Testis (tissue), 2 donors: ENCODE measurements around the gene SLC22A23.

ENCODE experiments used
- POLR2A ChIP-seq: fragments of 450-650 bp; IDR thresholded peaks from one replicate; pipeline ENCODE4 v1.6.1; 2017; ENCODE audit warnings: antibody characterized with exemption, mild to moderate bottlenecking, moderate library complexity
- TF ChIP-seq, protein P1 (sequence below), 3 experiments: fragments of 450-650 bp in 2 of 3; fragments of 200-600 bp in 1 of 3; sonication (generic) in 1 of 3; IDR thresholded peaks; one replicate each; pipeline ENCODE4 v1.5.1; 2016 to 2019; ENCODE audit warnings: antibody characterized with exemption in 3 of 3, mild to moderate bottlenecking in 2 of 3, moderate library complexity in 1 of 3

DNA sequence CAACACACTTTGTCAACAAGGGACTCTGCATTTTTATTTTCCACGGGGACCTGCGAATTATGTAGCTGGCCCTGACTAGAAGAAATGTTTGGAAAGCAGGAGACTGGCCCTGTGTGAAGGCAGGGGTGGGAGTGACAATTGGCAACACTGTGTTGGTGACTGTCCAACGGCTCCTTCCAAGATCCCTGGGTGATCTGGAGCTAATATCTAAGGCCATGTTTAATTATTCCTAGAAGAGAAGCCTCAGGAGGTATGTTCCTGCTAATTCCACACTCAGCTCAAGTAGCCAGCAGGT lies 13.7 kb downstream of the SLC22A23 start:
- TF ChIP-seq, protein P1, sequence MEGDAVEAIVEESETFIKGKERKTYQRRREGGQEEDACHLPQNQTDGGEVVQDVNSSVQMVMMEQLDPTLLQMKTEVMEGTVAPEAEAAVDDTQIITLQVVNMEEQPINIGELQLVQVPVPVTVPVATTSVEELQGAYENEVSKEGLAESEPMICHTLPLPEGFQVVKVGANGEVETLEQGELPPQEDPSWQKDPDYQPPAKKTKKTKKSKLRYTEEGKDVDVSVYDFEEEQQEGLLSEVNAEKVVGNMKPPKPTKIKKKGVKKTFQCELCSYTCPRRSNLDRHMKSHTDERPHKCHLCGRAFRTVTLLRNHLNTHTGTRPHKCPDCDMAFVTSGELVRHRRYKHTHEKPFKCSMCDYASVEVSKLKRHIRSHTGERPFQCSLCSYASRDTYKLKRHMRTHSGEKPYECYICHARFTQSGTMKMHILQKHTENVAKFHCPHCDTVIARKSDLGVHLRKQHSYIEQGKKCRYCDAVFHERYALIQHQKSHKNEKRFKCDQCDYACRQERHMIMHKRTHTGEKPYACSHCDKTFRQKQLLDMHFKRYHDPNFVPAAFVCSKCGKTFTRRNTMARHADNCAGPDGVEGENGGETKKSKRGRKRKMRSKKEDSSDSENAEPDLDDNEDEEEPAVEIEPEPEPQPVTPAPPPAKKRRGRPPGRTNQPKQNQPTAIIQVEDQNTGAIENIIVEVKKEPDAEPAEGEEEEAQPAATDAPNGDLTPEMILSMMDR (IDR thresholded peaks at IDR 0.05): no peak
- no peak for TF ChIP-seq POLR2A
